ENCODE data around the gene MR1. TPM values are rescaled to one million over a fixed set of nuclear protein-coding genes. Genes with fewer than 3 reads are reported as not detected.

Gene MR1
- total and polyA plus RNA-seq, 2 of the 13 experiments (the other 11 are each of a cell fraction or from before 2014, with no cell fraction given) = 7.7 to 10.4 TPM

DNA sequence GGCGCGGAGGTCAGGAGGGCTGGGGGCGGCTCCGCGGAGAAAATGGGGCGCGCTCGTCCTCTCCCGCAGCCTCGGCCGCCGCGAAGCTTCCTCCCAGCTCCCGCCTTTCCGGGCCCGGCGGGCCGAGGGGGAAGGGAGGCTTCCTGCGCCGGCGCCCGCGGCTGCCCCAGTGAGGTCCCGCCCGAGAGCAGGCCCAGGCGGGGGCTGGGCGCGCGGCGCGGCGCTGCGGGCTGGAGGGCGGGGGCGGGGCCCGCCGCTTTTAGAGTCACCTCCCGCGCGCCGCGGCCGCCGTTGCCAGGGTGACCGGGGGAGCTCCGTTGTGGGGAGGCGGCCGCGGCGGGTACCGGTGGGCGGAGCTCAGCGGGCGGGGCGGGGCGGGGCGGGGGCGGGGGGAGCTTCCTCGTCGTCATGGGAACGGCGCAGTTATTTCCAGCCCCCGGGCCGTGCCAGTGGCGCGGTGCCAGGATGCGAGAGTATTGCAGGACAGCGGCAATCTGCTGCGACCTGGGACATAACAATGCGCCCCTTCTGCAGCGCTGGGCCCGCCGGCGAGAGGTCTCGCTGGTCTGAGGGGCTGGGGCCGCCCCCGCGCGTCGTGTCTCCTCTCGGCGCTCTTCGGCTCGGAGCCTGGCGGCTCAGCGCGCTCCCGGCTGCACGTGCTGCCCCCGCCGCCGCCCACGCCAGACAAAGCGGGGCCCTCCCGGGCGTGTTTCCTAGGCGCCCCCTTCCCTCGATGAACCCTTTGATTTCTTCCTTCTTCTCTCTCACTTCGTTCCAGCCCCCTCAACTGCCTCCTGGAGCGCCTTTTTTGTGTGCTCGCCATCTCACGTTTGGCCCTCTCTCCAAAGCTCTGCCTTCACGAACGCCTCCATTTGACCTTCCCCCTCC, 71.6 kb downstream of the MR1 start (continued):
- TF ChIP-seq ZNF142 (CRISPR knock-in tag; IDR thresholded peaks at IDR 0.05) (peak; percentile 30; the same call in 1 of the 2 replicates), FOXO1 (CRISPR knock-in tag; IDR thresholded peaks at IDR 0.05) (no peak), ZNF281 (CRISPR knock-in tag; IDR thresholded peaks at IDR 0.05; ENCODE audit: borderline replicate concordance) (peak; percentile 56; the same call in 1 of the 2 replicates), ATF4 (CRISPR knock-in tag; IDR thresholded peaks at IDR 0.05) (no peak), HOXA5 (CRISPR knock-in tag; IDR thresholded peaks at IDR 0.05) (peak; percentile 75; the same call in 1 of the 2 replicates), KDM2A (CRISPR knock-in tag; IDR thresholded peaks at IDR 0.05; ENCODE audit: borderline replicate concordance, low read depth) (0 out of 2 replicates have a peak, but pooled peaks have one; percentile 56), RARG (CRISPR knock-in tag; IDR thresholded peaks at IDR 0.05; ENCODE audit: low read depth) (no peak), ARNT2 (CRISPR knock-in tag; IDR thresholded peaks at IDR 0.05; ENCODE audit: low read depth) (peak; percentile 91), IRF9 (CRISPR knock-in tag; IDR thresholded peaks at IDR 0.05; ENCODE audit: borderline replicate concordance) (peak; percentile 8; the same call in 1 of the 2 replicates), ZNF720 (CRISPR knock-in tag; IDR thresholded peaks at IDR 0.05) (no peak), DMAP1 (CRISPR knock-in tag; IDR thresholded peaks at IDR 0.05) (no peak), ZNF432 (CRISPR knock-in tag; IDR thresholded peaks at IDR 0.05; ENCODE audit: borderline replicate concordance) (no peak), ZFX (CRISPR knock-in tag; IDR thresholded peaks at IDR 0.05; ENCODE audit: low read depth) (peak; percentile 60), ZNF143 (CRISPR knock-in tag; IDR thresholded peaks at IDR 0.05) (peak; percentile 37; the same call in 1 of the 2 replicates), ZNF552 (CRISPR knock-in tag; IDR thresholded peaks at IDR 0.05; ENCODE audit: borderline replicate concordance) (0 out of 2 replicates have a peak, but pooled peaks have one; percentile 17), ZNF562 (CRISPR knock-in tag; IDR thresholded peaks at IDR 0.05; ENCODE audit: borderline replicate concordance) (no peak), GTF2F1 (IDR thresholded peaks at IDR 0.05; ENCODE audit: low read length) (no peak), ARID2 (CRISPR knock-in tag; IDR thresholded peaks at IDR 0.05; ENCODE audit: borderline replicate concordance) (0 out of 2 replicates have a peak, but pooled peaks have one; percentile 4)
